ENCODE measurements around the gene CRMP1. TPM values are rescaled to one million over a fixed set of nuclear protein-coding genes. Genes with fewer than 3 reads are reported as not detected.

The CRMP1 gene
- polyA plus RNA-seq, 1 donor (not counting 4 experiments of a cell fraction or from before 2014, with no cell fraction given): 0.03 TPM

- Histone ChIP-seq H3K4me3 (ENCODE audit: control insufficient read depth in 2 of 3, extremely low read depth in 1 of 3, insufficient read depth in 2 of 3, low read depth in 1 of 3, low read length in 3 of 3) (no peak overlapping the region), H2AFZ (ENCODE audit: control insufficient read depth, low read length) (no peak overlapping the region), H3K27ac (ENCODE audit: control insufficient read depth, insufficient read depth, low read length) (no peak overlapping the region), H3K27me3 (ENCODE audit: control insufficient read depth, extremely low read depth, insufficient read depth, low read length) (peaks cover 6% of the 10 kb centered on the region), H3K4me2 (ENCODE audit: control insufficient read depth, extremely low read depth, insufficient read depth, low read depth, low read length) (no peak overlapping the region), H3K79me2 (ENCODE audit: control insufficient read depth, insufficient read depth, low read length) (no peaks in the 10 kb centered on the region), H3K36me3 (ENCODE audit: control insufficient read depth in 2 of 2, extremely low read depth in 1 of 2, insufficient read depth in 2 of 2, low read length in 2 of 2) (no peaks in the 10 kb centered on the region), H3K9me3 (ENCODE audit: control insufficient read depth, low read depth, low read length) (no peaks in the 10 kb centered on the region), H3K9ac (ENCODE audit: control insufficient read depth, extremely low read depth, insufficient read depth, low read length) (no peak overlapping the region), H3K9me1 (ENCODE audit: control insufficient read depth, extremely low read depth, insufficient read depth, low read length) (no peaks in the 10 kb centered on the region), H4K20me1 (ENCODE audit: control insufficient read depth, extremely low read depth, insufficient read depth, low read length) (no peaks in the 10 kb centered on the region), H3K4me1 (ENCODE audit: control insufficient read depth, extremely low read depth, insufficient read depth, low read length) (peaks cover 3% of the 10 kb centered on the region)
- TF ChIP-seq EZH2 (IDR thresholded peaks at IDR 0.05; ENCODE audit: low read length) (no peak), CTCF (optimal IDR thresholded peaks at IDR 0.05 in 1 of 3, IDR thresholded peaks at IDR 0.05 in 1 of 3, conservative IDR thresholded peaks at IDR 0.05 in 1 of 3; ENCODE audit: extremely low read depth in 1 of 3, insufficient read depth in 2 of 3, low read length in 3 of 3) (no peak)
- FAIRE-seq: no peak
- DNase-seq (ENCODE audit: low read depth, low spot score): no peak
- dilution Hi-C loops (cut with MboI; ENCODE audit: extremely low pct_ligation_motif_present, low sequenced_read_pairs): no loop called here
Measured at GRCh38 chr4:5865896-5866599, 26.8 kb downstream of the CRMP1 start.

- Histone ChIP-seq H3K79me2 (ENCODE audit: control insufficient read depth, insufficient read depth, low read length) (no peaks in the 10 kb centered on the region), H3K4me2 (ENCODE audit: control insufficient read depth, extremely low read depth, insufficient read depth, low read depth, low read length) (no peak overlapping the region), H4K20me1 (ENCODE audit: control insufficient read depth, extremely low read depth, insufficient read depth, low read length) (no peaks in the 10 kb centered on the region), H3K9me3 (ENCODE audit: control insufficient read depth, low read depth, low read length) (no peaks in the 10 kb centered on the region), H3K27me3 (ENCODE audit: control insufficient read depth, extremely low read depth, insufficient read depth, low read length) (peaks cover 6% of the 10 kb centered on the region), H3K9me1 (ENCODE audit: control insufficient read depth, extremely low read depth, insufficient read depth, low read length) (no peaks in the 10 kb centered on the region), H3K9ac (ENCODE audit: control insufficient read depth, extremely low read depth, insufficient read depth, low read length) (no peak overlapping the region), H3K36me3 (ENCODE audit: control insufficient read depth in 2 of 2, extremely low read depth in 1 of 2, insufficient read depth in 2 of 2, low read length in 2 of 2) (no peaks in the 10 kb centered on the region), H2AFZ (ENCODE audit: control insufficient read depth, low read length) (no peak overlapping the region), H3K27ac (ENCODE audit: control insufficient read depth, insufficient read depth, low read length) (no peak overlapping the region), H3K4me3 (ENCODE audit: control insufficient read depth in 2 of 3, extremely low read depth in 1 of 3, insufficient read depth in 2 of 3, low read depth in 1 of 3, low read length in 3 of 3) (no peak overlapping the region), H3K4me1 (ENCODE audit: control insufficient read depth, extremely low read depth, insufficient read depth, low read length) (peaks cover 3% of the 10 kb centered on the region)
- peak; percentile 84 for FAIRE-seq
- peak; percentile 66 for DNase-seq (ENCODE audit: low read depth, low spot score)
- dilution Hi-C loops (cut with MboI; ENCODE audit: extremely low pct_ligation_motif_present, low sequenced_read_pairs): no loop called here
- no peak for TF ChIP-seq EZH2 (IDR thresholded peaks at IDR 0.05; ENCODE audit: low read length)
- no peak for TF ChIP-seq CTCF (optimal IDR thresholded peaks at IDR 0.05 in 1 of 3, IDR thresholded peaks at IDR 0.05 in 1 of 3, conservative IDR thresholded peaks at IDR 0.05 in 1 of 3; ENCODE audit: extremely low read depth in 1 of 3, insufficient read depth in 2 of 3, low read length in 3 of 3)
Measured at GRCh38 chr4:5863461-5864113, 29.3 kb downstream of the CRMP1 start.

All from keratinocyte (primary cell).